ENCODE measurements around the gene CLCF1. TPM values are rescaled to one million over a fixed set of nuclear protein-coding genes. Genes with fewer than 3 reads are reported as not detected.

CLCF1 gene
- total RNA-seq, 1 experiment from 2014 or later: 2.1 TPM

DNA sequence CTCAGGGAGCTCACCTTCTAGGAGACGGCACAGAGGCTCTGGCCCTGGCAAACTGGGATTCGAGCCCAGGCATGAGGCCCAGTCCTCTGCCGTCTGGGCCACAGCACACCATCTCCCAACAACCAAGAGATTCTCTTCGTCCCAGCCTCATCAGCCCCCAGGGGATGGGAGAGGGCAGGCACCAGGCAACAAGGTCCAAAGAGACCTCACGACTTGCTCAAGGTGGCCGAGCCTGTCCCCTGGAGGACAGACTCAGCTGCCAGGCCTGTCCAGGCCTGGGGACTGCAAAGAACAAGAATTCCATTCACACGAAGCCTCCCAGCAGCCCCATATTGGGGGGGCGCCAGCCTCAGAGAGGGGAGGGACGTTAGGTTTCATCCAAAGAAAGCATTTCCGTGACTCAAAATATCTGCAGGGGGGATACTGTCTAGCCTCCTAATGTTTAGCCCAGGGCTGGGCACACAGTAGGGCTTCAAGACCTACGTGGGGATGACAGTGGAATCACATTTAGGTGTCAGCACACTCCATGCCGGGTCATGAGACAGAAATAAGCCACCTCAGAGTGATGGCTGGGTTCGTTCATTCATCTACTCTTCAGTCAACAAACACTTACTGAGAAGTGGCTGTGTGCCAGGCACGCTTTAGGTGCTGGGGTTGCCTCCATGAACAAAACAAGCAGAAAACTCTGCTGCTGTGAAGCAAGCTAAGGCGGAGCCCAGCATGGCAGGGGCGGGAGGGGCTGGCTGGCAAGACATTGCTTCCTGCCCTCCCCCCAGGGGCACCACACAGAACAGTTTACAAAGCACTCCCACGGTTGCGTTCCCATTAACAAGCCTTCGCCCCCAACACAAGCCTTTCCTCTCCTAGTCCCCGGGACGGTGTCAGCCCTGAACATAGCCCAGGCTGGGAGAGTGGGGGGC lies 43.3 kb upstream of the CLCF1 start:
- Histone ChIP-seq H3K4me1 (ENCODE audit: insufficient read depth, low read length) (no peaks in the 10 kb centered on the region), H2BK5ac (ENCODE audit: insufficient read length, low read length) (no peak overlapping the region), H2BK12ac (ENCODE audit: insufficient read length, low read depth, low read length) (no peak overlapping the region), H3T11ph (ENCODE audit: low read length) (no peak overlapping the region), H3K4ac (ENCODE audit: low read depth, low read length) (no peak overlapping the region), H2BK15ac (ENCODE audit: low read depth, low read length) (no peak overlapping the region), H3K9me3 (ENCODE audit: control insufficient read depth, low read depth, low read length) (no peaks in the 10 kb centered on the region), H2AK5ac (ENCODE audit: insufficient read length, low read length) (no peak overlapping the region), H3K4me2 (ENCODE audit: insufficient read depth, insufficient read length, low read length) (peak overlapping the region; percentile 20), H4K91ac (ENCODE audit: insufficient read length, low read depth, low read length) (no peak overlapping the region), H3K56ac (ENCODE audit: insufficient read length, low read depth, low read length) (no peak overlapping the region), H3K9ac (ENCODE audit: extremely low read depth, insufficient read length, low read length) (no peak overlapping the region), H3K79me1 (ENCODE audit: insufficient read depth, low read depth, low read length, poor library complexity, severe bottlenecking) (no peaks in the 10 kb centered on the region), H4K20me1 (ENCODE audit: control insufficient read depth, insufficient read depth, insufficient read length) (no peaks in the 10 kb centered on the region), H3K27ac (ENCODE audit: insufficient read length, low read depth, low read length) (no peak overlapping the region), H3K23ac (ENCODE audit: insufficient read length, low read depth, low read length) (no peak overlapping the region), H2AFZ (ENCODE audit: low read length) (no peak overlapping the region), H2BK120ac (ENCODE audit: low read depth, low read length, poor library complexity, severe bottlenecking) (no peak overlapping the region), H3K79me2 (ENCODE audit: insufficient read depth, low read length) (no peaks in the 10 kb centered on the region), H4K8ac (replicated peaks; ENCODE audit: insufficient read length, low read depth, low read length) (no peak overlapping the region), H4K5ac (ENCODE audit: insufficient read length, low read depth, low read length) (no peak overlapping the region), H3K14ac (ENCODE audit: insufficient read depth, low read length) (no peak overlapping the region), H3K23me2 (ENCODE audit: insufficient read length, low read depth, low read length, poor library complexity, severe bottlenecking) (no peaks in the 10 kb centered on the region), H3K27me3 (ENCODE audit: insufficient read depth, low read length) (no peaks in the 10 kb centered on the region), H2BK20ac (ENCODE audit: low read depth, low read length, poor library complexity, severe bottlenecking) (no peak overlapping the region), H3K18ac (ENCODE audit: insufficient read length, low read depth, low read length) (no peak overlapping the region)
- no CpG with 5 or more reads among the region's 21 CpGs for WGBS (ENCODE audit: extremely low coverage, insufficient read length, low lambda C conversion rate)
- peak overlapping the region in 1 of 3 experiments; percentile 72; a peak in 2 of 7 replicates for H3K27ac Mint-ChIP-seq
- H3K36me3 Mint-ChIP-seq (ENCODE audit: insufficient read depth in 1 of 3, low read depth in 3 of 3): peaks cover 0 to 1% (median 0%) of the 10 kb centered on the region in 3 experiments; a peak in 1 of 7 replicates
- no peak for DNase-seq
- TF ChIP-seq, protein P1, sequence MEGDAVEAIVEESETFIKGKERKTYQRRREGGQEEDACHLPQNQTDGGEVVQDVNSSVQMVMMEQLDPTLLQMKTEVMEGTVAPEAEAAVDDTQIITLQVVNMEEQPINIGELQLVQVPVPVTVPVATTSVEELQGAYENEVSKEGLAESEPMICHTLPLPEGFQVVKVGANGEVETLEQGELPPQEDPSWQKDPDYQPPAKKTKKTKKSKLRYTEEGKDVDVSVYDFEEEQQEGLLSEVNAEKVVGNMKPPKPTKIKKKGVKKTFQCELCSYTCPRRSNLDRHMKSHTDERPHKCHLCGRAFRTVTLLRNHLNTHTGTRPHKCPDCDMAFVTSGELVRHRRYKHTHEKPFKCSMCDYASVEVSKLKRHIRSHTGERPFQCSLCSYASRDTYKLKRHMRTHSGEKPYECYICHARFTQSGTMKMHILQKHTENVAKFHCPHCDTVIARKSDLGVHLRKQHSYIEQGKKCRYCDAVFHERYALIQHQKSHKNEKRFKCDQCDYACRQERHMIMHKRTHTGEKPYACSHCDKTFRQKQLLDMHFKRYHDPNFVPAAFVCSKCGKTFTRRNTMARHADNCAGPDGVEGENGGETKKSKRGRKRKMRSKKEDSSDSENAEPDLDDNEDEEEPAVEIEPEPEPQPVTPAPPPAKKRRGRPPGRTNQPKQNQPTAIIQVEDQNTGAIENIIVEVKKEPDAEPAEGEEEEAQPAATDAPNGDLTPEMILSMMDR (conservative IDR thresholded peaks at IDR 0.05): no peak
- H3K4me3 Mint-ChIP-seq: peak overlapping the region; percentile 49 to 75
- H3K9me3 Mint-ChIP-seq: no peaks in the 10 kb centered on the region; a peak in 1 of 5 replicates
- peaks cover 43% of the 10 kb centered on the region for H3K27me3 Mint-ChIP-seq (ENCODE audit: low read depth)
- peaks cover 18 to 22% of the 10 kb centered on the region in 2 experiments for H3K4me1 Mint-ChIP-seq

Measured in H9 (cell line).